ENCODE data around the gene ACAD8.

ACAD8 gene

DNA sequence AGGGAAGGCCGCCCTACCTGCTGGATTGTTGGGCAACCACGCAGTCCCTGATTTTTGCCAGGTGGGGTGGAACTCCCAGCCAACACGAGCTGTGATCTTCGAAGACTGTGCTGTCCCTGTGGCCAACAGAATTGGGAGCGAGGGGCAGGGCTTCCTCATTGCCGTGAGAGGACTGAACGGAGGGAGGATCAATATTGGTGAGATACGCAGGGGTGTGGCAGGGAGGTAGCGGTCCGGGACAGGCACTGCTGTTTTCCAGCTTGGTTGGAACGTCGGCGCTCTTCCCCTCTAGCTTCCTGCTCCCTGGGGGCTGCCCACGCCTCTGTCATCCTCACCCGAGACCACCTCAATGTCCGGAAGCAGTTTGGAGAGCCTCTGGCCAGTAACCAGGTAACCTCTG, 7.6 kb downstream of the ACAD8 start:
- H3K4me1 ChIP-seq (ENCODE audit: control insufficient read depth, insufficient read depth, low read length): no peaks in the 10 kb centered on the region
- no peak overlapping the region for H3K9ac ChIP-seq (ENCODE audit: low read length)
- no peak overlapping the region for H3K4me3 ChIP-seq (ENCODE audit: low read length)
- H3K36me3 ChIP-seq (ENCODE audit: control insufficient read depth, insufficient read depth, low read length): peaks cover 37% of the 10 kb centered on the region
- no peaks in the 10 kb centered on the region for H3K27me3 ChIP-seq (ENCODE audit: control insufficient read depth, insufficient read depth, low read length)
- H3K27ac ChIP-seq (ENCODE audit: low read depth, low read length): no peak overlapping the region

DNA sequence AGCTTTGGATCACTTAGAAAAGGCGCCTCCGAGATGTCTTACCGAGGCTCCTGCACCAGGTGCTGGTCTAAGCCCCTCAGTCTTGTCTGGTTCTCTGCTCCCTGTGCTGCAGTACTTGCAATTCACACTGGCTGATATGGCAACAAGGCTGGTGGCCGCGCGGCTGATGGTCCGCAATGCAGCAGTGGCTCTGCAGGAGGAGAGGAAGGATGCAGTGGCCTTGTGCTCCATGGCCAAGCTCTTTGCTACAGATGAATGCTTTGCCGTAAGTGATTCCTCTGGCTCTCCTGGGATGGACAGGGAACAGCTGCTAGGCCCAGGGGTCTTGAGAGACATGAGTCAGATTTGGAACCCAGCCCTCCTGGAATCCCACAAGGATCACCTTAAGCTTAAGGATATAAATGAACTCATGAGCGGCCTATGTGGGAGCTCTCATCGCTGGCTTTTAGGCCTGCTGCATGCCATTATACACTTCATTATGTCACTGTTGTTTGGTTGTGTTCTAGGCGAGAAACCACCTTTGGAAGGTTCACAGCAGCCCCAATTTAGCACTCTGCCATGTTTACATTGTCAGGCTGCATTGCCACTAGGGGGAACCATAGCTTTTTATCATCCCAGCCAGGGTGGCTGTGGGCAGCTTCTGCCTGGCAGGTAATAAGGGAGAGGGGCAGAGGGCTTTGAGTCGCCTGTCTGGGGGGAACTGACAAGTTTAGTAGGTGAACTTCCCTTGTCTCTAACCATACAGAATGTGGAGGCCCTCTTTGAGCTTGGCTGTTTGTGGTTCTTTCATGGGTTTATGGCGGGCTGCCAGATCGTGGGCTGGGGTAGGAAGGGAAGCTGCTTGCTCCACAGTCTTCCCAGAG, 8.5 kb downstream of the ACAD8 start:
- Histone ChIP-seq H3K4me1 (ENCODE audit: control insufficient read depth, insufficient read depth, low read length) (no peaks in the 10 kb centered on the region), H3K36me3 (ENCODE audit: control insufficient read depth, insufficient read depth, low read length) (peaks cover 37% of the 10 kb centered on the region), H3K9ac (ENCODE audit: low read length) (no peak overlapping the region), H3K27ac (ENCODE audit: low read depth, low read length) (no peak overlapping the region), H3K27me3 (ENCODE audit: control insufficient read depth, insufficient read depth, low read length) (no peaks in the 10 kb centered on the region), H3K4me3 (ENCODE audit: low read length) (no peak overlapping the region)

DNA sequence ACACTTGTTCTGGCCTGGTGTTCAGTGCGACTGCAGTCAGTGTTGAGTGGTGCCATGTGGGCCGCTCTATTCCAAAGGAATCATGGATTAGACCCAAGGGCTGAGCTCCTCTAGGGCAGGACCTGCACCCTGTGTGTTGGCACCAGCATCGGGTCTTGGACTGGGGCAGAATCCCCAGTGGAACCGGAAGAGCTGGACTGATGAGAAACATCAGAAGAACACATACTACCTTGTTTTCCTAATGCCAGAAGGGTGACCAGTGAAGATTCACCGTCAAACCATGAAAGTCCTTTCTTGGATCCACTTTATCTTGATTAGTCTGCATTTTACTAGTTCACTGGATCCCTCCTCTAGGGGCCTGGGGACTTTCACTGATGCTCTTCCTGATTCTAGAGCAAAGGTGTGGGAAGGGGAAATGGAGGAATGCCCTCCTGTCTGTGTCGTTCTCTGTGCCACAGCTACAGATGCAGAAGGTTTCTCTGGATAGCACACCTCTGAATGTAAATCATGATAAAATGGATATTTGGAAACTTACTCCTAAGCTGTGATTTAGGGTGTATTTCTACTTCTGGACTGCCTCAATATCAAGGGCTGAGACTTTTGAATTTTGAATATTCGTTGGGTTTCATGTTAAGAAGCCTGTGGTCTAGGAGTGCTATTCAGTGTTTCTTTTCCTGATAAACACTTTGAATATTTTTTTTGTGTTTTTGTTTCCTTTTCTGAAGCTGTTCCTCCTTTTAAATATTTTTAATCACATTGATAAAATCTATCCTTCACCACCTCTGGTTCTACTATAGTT, 11.8 kb downstream of the ACAD8 start:
- Histone ChIP-seq H3K4me1 (ENCODE audit: control insufficient read depth, insufficient read depth, low read length) (no peaks in the 10 kb centered on the region), H3K36me3 (ENCODE audit: control insufficient read depth, insufficient read depth, low read length) (peaks cover 22% of the 10 kb centered on the region), H3K4me3 (ENCODE audit: low read length) (no peak overlapping the region), H3K27ac (ENCODE audit: low read depth, low read length) (no peak overlapping the region), H3K27me3 (ENCODE audit: control insufficient read depth, insufficient read depth, low read length) (no peaks in the 10 kb centered on the region), H3K9ac (ENCODE audit: low read length) (no peak overlapping the region)

DNA sequence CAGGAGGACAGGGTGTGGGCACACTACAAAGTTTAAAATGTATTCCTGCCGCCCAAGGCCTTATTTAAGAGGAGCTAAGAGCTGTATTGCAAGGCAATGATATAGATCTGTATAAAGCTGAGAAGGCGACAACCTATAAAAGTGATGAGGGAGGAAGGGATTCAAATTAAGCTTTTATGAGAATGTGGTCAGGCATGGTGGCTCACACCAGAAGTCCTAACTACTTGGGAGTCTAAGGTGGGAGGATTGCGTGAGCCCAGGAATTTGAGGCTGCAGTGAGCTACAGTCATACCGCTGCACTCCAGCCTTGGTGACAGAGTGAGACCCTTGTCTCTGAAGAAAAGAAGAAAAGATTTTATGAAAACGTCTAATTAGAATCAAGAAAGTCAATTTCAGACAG, 13.1 kb downstream of the ACAD8 start:
- Histone ChIP-seq H3K27me3 (ENCODE audit: control insufficient read depth, insufficient read depth, low read length) (no peaks in the 10 kb centered on the region), H3K9ac (ENCODE audit: low read length) (no peak overlapping the region), H3K36me3 (ENCODE audit: control insufficient read depth, insufficient read depth, low read length) (peaks cover 19% of the 10 kb centered on the region), H3K4me1 (ENCODE audit: control insufficient read depth, insufficient read depth, low read length) (no peaks in the 10 kb centered on the region), H3K27ac (ENCODE audit: low read depth, low read length) (no peak overlapping the region), H3K4me3 (ENCODE audit: low read length) (no peak overlapping the region)

DNA sequence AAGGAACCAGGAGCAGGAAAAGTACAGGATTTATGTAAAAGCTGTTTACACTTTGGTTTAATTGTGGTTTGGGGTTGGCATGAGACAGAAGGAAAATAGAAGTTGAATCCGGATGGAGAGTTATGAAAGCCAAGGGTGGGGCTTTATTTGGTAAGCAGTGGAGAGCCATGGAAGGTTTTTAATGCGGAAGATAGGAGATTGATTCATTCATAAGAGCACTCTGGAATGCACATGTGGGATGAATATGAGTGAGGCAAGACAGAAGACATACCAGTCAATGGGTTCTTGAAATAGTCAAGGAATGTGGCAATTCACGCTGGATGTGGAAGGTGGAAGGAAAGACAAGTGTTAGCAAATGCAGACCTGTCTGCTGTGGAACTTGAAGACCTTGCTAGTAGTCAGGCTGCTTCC, 13.5 kb downstream of the ACAD8 start:
- Histone ChIP-seq H3K9ac (ENCODE audit: low read length) (no peak overlapping the region), H3K4me1 (ENCODE audit: control insufficient read depth, insufficient read depth, low read length) (no peaks in the 10 kb centered on the region), H3K27me3 (ENCODE audit: control insufficient read depth, insufficient read depth, low read length) (peaks cover 2% of the 10 kb centered on the region), H3K27ac (ENCODE audit: low read depth, low read length) (no peak overlapping the region), H3K4me3 (ENCODE audit: low read length) (no peak overlapping the region), H3K36me3 (ENCODE audit: control insufficient read depth, insufficient read depth, low read length) (peaks cover 16% of the 10 kb centered on the region)

DNA sequence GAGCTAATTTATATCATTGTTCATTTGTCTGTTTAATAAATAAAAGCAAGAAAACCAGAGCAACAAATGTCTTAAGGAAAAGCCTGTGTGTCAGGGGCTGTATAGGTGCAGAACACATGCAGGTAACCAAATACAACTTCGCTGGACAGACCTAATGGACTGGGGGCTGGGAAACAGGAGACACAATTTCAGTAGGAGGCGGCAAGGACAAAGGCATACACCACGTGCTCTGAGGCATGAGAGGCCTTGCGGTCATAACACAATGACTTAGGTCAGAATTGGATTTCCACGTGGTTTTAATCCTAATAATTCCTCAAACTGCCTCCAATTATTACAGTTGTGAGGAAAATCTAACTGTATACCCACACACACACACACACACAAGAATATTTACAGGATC, 14.1 kb downstream of the ACAD8 start:
- Histone ChIP-seq H3K4me3 (ENCODE audit: low read length) (no peak overlapping the region), H3K27ac (ENCODE audit: low read depth, low read length) (no peak overlapping the region), H3K27me3 (ENCODE audit: control insufficient read depth, insufficient read depth, low read length) (peaks cover 2% of the 10 kb centered on the region), H3K4me1 (ENCODE audit: control insufficient read depth, insufficient read depth, low read length) (no peaks in the 10 kb centered on the region), H3K9ac (ENCODE audit: low read length) (no peak overlapping the region), H3K36me3 (ENCODE audit: control insufficient read depth, insufficient read depth, low read length) (peaks cover 12% of the 10 kb centered on the region)

DNA sequence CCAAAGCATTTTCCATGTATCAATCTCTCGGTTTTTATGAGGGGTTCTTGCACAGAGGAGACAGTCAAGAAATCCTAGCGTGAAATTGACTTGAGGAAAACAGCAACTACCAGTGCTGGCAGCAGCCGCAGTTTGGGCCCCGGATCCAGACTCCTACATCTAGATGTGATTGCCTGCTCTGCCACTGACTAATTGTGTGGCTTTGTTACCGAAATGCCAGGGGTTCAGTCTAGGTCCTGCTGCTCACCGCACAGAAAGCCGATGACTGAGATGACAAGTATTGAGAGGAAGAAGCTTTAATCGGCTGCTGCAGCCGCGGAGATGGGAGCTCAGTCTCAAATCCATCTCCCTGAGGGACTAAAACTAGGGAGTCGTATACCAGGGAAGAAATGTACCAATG, 14.6 kb downstream of the ACAD8 start:
- Histone ChIP-seq H3K36me3 (ENCODE audit: control insufficient read depth, insufficient read depth, low read length) (peaks cover 9% of the 10 kb centered on the region), H3K27me3 (ENCODE audit: control insufficient read depth, insufficient read depth, low read length) (peaks cover 2% of the 10 kb centered on the region), H3K27ac (ENCODE audit: low read depth, low read length) (no peak overlapping the region), H3K4me1 (ENCODE audit: control insufficient read depth, insufficient read depth, low read length) (no peaks in the 10 kb centered on the region), H3K9ac (ENCODE audit: low read length) (no peak overlapping the region), H3K4me3 (ENCODE audit: low read length) (no peak overlapping the region)

DNA sequence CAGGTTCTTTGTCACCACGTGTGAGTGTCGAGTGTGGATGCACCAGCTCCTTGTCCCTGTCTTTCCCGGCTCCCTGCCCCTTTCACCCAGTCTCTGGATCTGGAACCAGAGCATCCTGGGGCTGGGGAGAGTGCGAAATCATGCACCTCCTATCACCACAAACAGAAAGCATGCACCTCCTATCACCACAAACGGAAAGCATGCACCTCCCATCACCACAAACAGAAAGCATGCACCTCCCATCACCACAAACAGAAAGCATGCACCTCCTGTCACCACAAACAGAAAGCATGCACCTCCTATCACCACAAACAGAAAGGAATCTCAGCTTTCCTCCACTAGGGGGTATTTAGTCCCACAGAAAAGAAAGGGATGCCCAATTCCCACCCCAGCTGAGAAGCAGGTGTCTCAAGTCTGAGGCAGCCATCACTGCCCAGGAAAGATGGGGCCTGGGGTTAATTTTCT, 16.9 kb downstream of the ACAD8 start:
- Histone ChIP-seq H3K4me3 (ENCODE audit: low read length) (no peak overlapping the region), H3K9ac (ENCODE audit: low read length) (no peak overlapping the region), H3K4me1 (ENCODE audit: control insufficient read depth, insufficient read depth, low read length) (no peaks in the 10 kb centered on the region), H3K36me3 (ENCODE audit: control insufficient read depth, insufficient read depth, low read length) (no peaks in the 10 kb centered on the region), H3K27ac (ENCODE audit: low read depth, low read length) (no peak overlapping the region), H3K27me3 (ENCODE audit: control insufficient read depth, insufficient read depth, low read length) (peaks cover 2% of the 10 kb centered on the region)

DNA sequence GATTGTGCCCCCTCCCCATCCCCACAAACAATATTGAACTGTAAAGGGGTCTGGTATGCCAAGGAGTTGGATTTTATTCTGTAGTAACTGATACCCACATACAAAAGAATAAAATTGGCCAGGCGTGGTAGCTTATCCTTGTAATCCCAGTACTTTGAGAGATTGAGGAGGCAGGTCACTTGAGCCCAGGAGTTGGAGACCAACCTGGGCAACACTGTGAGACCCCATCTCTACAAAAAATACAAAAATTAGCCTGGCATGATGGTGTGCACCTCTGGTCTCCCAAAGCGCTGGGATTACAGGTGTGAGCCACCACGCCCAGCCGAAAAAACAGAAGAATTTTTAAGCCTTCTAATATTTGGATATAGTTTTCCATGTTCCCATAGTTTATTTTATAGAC, 18.6 kb downstream of the ACAD8 start:
- Histone ChIP-seq H3K27ac (ENCODE audit: low read depth, low read length) (no peak overlapping the region), H3K4me1 (ENCODE audit: control insufficient read depth, insufficient read depth, low read length) (no peaks in the 10 kb centered on the region), H3K27me3 (ENCODE audit: control insufficient read depth, insufficient read depth, low read length) (peaks cover 16% of the 10 kb centered on the region), H3K9ac (ENCODE audit: low read length) (no peak overlapping the region), H3K36me3 (ENCODE audit: control insufficient read depth, insufficient read depth, low read length) (no peaks in the 10 kb centered on the region), H3K4me3 (ENCODE audit: low read length) (no peak overlapping the region)

DNA sequence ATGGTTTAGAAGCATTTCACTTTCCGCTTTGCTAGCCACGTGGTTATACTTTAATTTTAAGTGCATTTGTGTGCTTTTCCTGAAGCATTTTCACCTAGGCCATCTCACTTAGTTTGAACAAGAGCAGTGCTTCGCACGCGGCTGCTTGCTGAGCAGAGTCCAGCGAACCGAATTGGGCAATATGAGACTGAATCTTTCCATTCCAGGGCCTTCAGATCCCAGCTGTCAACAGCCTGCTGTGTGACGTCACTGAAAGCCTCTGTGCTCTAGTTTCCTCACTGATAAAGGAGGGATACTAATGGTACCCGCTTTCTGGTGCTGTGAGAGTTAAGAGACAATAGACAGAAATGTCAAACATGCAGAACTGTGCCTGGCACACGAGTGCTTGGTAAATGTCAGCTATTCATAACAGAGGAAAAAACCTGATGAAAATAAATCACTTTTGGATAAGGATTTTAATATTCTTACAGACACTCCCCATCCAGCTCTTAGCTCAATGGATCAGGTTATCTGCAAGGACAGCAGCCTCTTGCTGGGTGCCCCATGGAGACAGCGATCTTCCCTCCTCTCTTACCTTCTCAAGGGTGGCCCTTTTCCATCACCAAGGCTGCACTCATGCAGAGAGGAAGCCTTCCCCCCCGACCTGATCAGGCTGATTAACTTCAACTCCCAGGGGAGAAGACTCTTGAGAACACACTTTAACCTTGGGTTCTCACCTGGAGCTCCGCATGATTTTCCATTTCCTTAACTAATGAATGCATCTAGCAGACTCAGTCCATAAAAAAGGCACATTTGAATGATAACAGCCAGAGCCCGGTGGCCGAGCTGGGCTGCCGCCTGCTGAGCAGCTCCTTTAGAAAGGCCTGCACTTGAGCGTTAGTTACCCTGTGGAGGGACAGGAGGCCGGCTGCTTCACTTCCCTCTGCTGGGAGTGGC, 19.3 kb downstream of the ACAD8 start:
- Histone ChIP-seq H3K36me3 (ENCODE audit: control insufficient read depth, insufficient read depth, low read length) (no peaks in the 10 kb centered on the region), H3K27ac (ENCODE audit: low read depth, low read length) (no peak overlapping the region), H3K9ac (ENCODE audit: low read length) (no peak overlapping the region), H3K27me3 (ENCODE audit: control insufficient read depth, insufficient read depth, low read length) (peaks cover 22% of the 10 kb centered on the region), H3K4me1 (ENCODE audit: control insufficient read depth, insufficient read depth, low read length) (no peaks in the 10 kb centered on the region), H3K4me3 (ENCODE audit: low read length) (no peak overlapping the region)

DNA sequence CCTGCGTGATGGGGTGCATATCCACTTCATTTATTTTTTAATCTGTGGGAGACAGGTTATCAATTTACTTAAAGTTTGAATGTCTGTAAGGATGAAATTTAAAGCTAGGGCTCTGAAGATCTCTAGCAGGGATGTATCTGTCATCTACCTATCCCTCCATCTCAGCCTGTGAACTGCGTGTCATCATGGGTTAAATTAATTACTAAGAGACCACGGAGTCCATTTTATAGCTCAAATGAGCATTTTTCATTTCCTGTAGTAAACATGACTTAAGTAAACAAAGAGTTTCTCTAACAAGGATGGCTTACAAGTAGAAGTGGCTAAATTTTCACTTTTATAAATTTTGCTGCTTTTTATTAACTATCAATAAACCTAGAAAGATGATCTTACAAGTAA, 19.9 kb downstream of the ACAD8 start:
- no peaks in the 10 kb centered on the region for H3K36me3 ChIP-seq (ENCODE audit: control insufficient read depth, insufficient read depth, low read length)
- H3K4me1 ChIP-seq (ENCODE audit: control insufficient read depth, insufficient read depth, low read length): no peaks in the 10 kb centered on the region
- H3K27ac ChIP-seq (ENCODE audit: low read depth, low read length): no peak overlapping the region
- peaks cover 25% of the 10 kb centered on the region for H3K27me3 ChIP-seq (ENCODE audit: control insufficient read depth, insufficient read depth, low read length)
- H3K9ac ChIP-seq (ENCODE audit: low read length): no peak overlapping the region
- H3K4me3 ChIP-seq (ENCODE audit: low read length): no peak overlapping the region

DNA sequence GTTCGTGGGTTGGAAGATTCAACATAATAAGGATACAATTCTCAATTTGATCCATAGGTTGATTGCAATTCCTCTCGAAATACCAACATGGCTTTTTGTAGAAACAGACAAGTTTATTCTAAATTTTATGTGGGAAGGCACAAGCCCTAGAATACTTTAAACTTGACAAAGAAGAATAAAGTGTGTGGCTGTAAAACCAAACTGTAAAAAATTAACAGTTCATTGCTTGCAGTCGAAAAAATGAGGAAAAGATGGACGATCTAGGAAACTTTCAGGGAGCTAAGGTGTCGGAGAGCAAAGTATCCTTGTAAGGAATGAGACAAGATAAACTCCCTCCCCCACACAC, 21.8 kb downstream of the ACAD8 start:
- Histone ChIP-seq H3K4me3 (ENCODE audit: low read length) (no peak overlapping the region), H3K27ac (ENCODE audit: low read depth, low read length) (no peak overlapping the region), H3K9ac (ENCODE audit: low read length) (no peak overlapping the region), H3K27me3 (ENCODE audit: control insufficient read depth, insufficient read depth, low read length) (peaks cover 25% of the 10 kb centered on the region), H3K36me3 (ENCODE audit: control insufficient read depth, insufficient read depth, low read length) (no peaks in the 10 kb centered on the region), H3K4me1 (ENCODE audit: control insufficient read depth, insufficient read depth, low read length) (no peaks in the 10 kb centered on the region)

Measured in rectal smooth muscle tissue (tissue), 1 donor.